B cell (primary cell): ENCODE data around the gene FEZF2. TPM values are rescaled to one million over a fixed set of nuclear protein-coding genes. Genes with fewer than 3 reads are reported as not detected.

Source experiments
- ATAC-seq: fragments of 200-7000 bp; cut with Tn5 transposase; one replicate; pipeline ENCODE4 v1.10.0; 2021; ENCODE audit warnings: low read depth, mild to moderate bottlenecking, moderate number of reproducible peaks, moderate library complexity
- CTCF ChIA-PET: fragments of 350-600 bp; sonication (Branson Sonifier 250); formaldehyde crosslinking; loops from one replicate; lab custom pipeline; 2021; ENCODE audit warnings: antibody characterized with exemption, inconsistent platforms; lab: Charles Lee
- POLR2A ChIA-PET: fragments of 350-600 bp; sonication (Branson Sonifier 250); formaldehyde crosslinking; loops from one replicate; lab custom pipeline; 2021; ENCODE audit warnings: antibody characterized with exemption; lab: Charles Lee
- DNase-seq: peaks from one replicate; pipeline ENCODE4 v3.0.0; 2013
- H2AFZ ChIP-seq: 2 replicates; pipeline ENCODE4 v1.6.1; 2012; ENCODE audit warnings: mild to moderate bottlenecking, low read depth, low read length; ENCODE audit not compliant: insufficient read depth, poor library complexity, severe bottlenecking
- H3K27ac ChIP-seq, 2 donors: 1 replicate in 1 of 2; 2 replicates in 1 of 2; pipeline ENCODE4 v1.5.1; 2012 to 2013; ENCODE audit warnings: low read length in 2 of 2, mild to moderate bottlenecking in 2 of 2, moderate library complexity in 1 of 2
- H3K27me3 ChIP-seq, 4 experiments: fragments of 200-600 bp in 1 of 4; sonication (generic) in 1 of 4; replicated peaks in 1 of 4; 1 replicate in 2 of 4; 2 replicates in 2 of 4; pipeline versions ENCODE4 v1.6.1 to v1.7.0; 2013 to 2016; ENCODE audit warnings: low read length in 3 of 4, mild to moderate bottlenecking in 2 of 4, mixed read lengths in 1 of 4, moderate library complexity in 1 of 4; ENCODE audit not compliant: insufficient read depth in 4 of 4, control insufficient read depth in 3 of 4; ENCODE audit errors: control extremely low read depth in 1 of 4
- H3K36me3 ChIP-seq, 2 experiments: replicated peaks in 1 of 2; 1 replicate in 1 of 2; 2 replicates in 1 of 2; pipeline versions ENCODE4 v1.6.1 to v1.7.1; 2013; ENCODE audit warnings: low read length in 1 of 2; ENCODE audit not compliant: insufficient read depth in 2 of 2, control insufficient read depth in 1 of 2; ENCODE audit errors: control extremely low read depth in 1 of 2, extremely low read depth in 1 of 2
- H3K4me1 ChIP-seq, 2 donors: fragments of 200-600 bp in 1 of 2; sonication (generic) in 1 of 2; 1 replicate in 1 of 2; 2 replicates in 1 of 2; pipeline versions ENCODE4 v1.5.1 to v1.6.1; 2013 to 2017; ENCODE audit warnings: low read length in 2 of 2; ENCODE audit not compliant: control insufficient read depth in 2 of 2, insufficient read depth in 2 of 2
- H3K4me2 ChIP-seq: replicated peaks from 2 replicates; pipeline ENCODE3; 2012; ENCODE audit warnings: mild to moderate bottlenecking, low read depth, low read length; ENCODE audit not compliant: poor library complexity, severe bottlenecking
- H3K4me3 ChIP-seq, 5 experiments: fragments of 200-600 bp in 1 of 5; sonication (generic) in 1 of 5; 1 replicate in 3 of 5; 2 replicates in 2 of 5; pipeline versions ENCODE4 v1.5.1 to v1.7.0; 2011 to 2016; ENCODE audit warnings: low read length in 4 of 5, mild to moderate bottlenecking in 4 of 5, low read depth in 2 of 5, control low read depth in 1 of 5, moderate library complexity in 1 of 5; ENCODE audit not compliant: insufficient read depth in 1 of 5; ENCODE audit errors: control extremely low read depth in 1 of 5, extremely low read depth in 1 of 5
- H3K79me2 ChIP-seq: fragments of 200-600 bp; sonication (generic); one replicate; pipeline ENCODE4 v1.6.0; 2016; ENCODE audit warnings: low read length; ENCODE audit not compliant: control insufficient read depth, insufficient read depth
- H3K9ac ChIP-seq: fragments of 200-600 bp; sonication (generic); 2 replicates; pipeline ENCODE4 v1.6.1; 2017; ENCODE audit warnings: mild to moderate bottlenecking, low read length, moderate library complexity
- H3K9me3 ChIP-seq, 3 donors: one replicate each; pipeline versions ENCODE4 v1.6.1 to v1.7.1; 2013; ENCODE audit warnings: low read length in 2 of 3; ENCODE audit not compliant: control insufficient read depth in 2 of 3, insufficient read depth in 1 of 3; ENCODE audit errors: control extremely low read depth in 1 of 3
- H4K20me1 ChIP-seq: 2 replicates; pipeline ENCODE4 v1.6.0; 2012; ENCODE audit warnings: mild to moderate bottlenecking, low read length; ENCODE audit not compliant: insufficient read depth, control insufficient read depth, poor library complexity, severe bottlenecking
- H3K27ac Mint-ChIP-seq: one replicate; pipeline ENCODE4 v1.8.0; 2021; ENCODE audit warnings: mixed read lengths
- H3K27me3 Mint-ChIP-seq: one replicate; pipeline ENCODE4 v1.8.0; 2021; ENCODE audit warnings: mixed read lengths
- H3K4me1 Mint-ChIP-seq: one replicate; pipeline ENCODE4 v1.8.0; 2021; ENCODE audit warnings: mixed read lengths
- H3K4me3 Mint-ChIP-seq: one replicate; pipeline ENCODE4 v1.8.0; 2021; ENCODE audit warnings: mixed read lengths
- H3K9me3 Mint-ChIP-seq: one replicate; pipeline ENCODE4 v1.8.0; 2022; ENCODE audit warnings: mixed read lengths; ENCODE audit not compliant: insufficient read depth
- EZH2 ChIP-seq: IDR thresholded peaks from 2 replicates; pipeline ENCODE4 v1.6.1; 2012; ENCODE audit warnings: borderline replicate concordance, low read depth, mild to moderate bottlenecking, moderate library complexity, low read length; ENCODE audit not compliant: insufficient read depth, poor library complexity, severe bottlenecking
- WGBS: methylation state at CpG from one replicate; pipeline ENCODE4 v1.1.5; 2013; ENCODE audit warnings: missing lambda C conversion rate; ENCODE audit not compliant: insufficient coverage; 5-methylcytosine and 5-hydroxymethylcytosine counted together
- intact Hi-C: fragments of 100-400 bp; cut with micrococcal nuclease; formaldehyde crosslinking; loops from one replicate; pipeline ENCODE4 v1.10.0; 2022
- polyA plus RNA-seq: library from polyadenylated mRNA; depleted of rRNA; stranded (reverse); fragments of >200 nt; gene quantifications from 2 replicates; pipeline ENCODE4 v1.2.3, GENCODE V29; 2012
- total RNA-seq, 2 donors: library from RNA; stranded (reverse); fragments of 120-200 nt in 1 of 2; gene quantifications; 1 replicate in 1 of 2; 2 replicates in 1 of 2; pipeline versions ENCODE4 v1.2.3 to v1.2.4, GENCODE V29; 2013 to 2022
- TF ChIP-seq, protein P1 (sequence below): fragments of 200-600 bp; IDR thresholded peaks from one replicate; pipeline ENCODE4 v1.8.0; 2022; ENCODE audit warnings: antibody characterized with exemption, mild to moderate bottlenecking

FEZF2 gene
- total and polyA plus RNA-seq, 2 donors (not counting 1 experiment from before 2014, with no cell fraction given) = not detected

DNA sequence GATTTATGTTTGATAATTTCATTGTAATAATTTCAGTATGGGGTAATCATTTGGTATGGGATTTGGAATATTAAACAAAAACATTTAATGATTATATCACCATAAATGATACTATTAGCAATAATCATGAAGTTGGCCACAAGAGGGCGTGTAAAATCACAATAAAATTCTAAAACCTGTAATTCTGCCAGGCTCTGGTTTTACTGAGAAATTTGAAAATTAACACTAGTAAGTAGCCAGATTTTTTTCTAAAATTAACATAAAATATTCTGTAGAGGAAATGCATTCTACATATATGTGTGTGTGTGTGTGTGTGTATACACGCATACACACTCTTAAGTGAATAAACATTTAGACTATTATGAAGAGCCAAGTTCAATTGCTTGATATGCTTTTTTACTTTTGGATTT is 40.5 kb downstream of the FEZF2 start:
- TF ChIP-seq EZH2 = no peak
- TF ChIP-seq, protein P1, sequence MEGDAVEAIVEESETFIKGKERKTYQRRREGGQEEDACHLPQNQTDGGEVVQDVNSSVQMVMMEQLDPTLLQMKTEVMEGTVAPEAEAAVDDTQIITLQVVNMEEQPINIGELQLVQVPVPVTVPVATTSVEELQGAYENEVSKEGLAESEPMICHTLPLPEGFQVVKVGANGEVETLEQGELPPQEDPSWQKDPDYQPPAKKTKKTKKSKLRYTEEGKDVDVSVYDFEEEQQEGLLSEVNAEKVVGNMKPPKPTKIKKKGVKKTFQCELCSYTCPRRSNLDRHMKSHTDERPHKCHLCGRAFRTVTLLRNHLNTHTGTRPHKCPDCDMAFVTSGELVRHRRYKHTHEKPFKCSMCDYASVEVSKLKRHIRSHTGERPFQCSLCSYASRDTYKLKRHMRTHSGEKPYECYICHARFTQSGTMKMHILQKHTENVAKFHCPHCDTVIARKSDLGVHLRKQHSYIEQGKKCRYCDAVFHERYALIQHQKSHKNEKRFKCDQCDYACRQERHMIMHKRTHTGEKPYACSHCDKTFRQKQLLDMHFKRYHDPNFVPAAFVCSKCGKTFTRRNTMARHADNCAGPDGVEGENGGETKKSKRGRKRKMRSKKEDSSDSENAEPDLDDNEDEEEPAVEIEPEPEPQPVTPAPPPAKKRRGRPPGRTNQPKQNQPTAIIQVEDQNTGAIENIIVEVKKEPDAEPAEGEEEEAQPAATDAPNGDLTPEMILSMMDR = peak; percentile 73
- no peaks in the 10 kb centered on the region for H3K9me3 Mint-ChIP-seq
- no peak overlapping the region for H3K27ac Mint-ChIP-seq
- H3K9me3 ChIP-seq = no peaks in the 10 kb centered on the region
- H2AFZ ChIP-seq = no peak overlapping the region
- no peak overlapping the region for H3K4me3 Mint-ChIP-seq
- H4K20me1 ChIP-seq = no peaks in the 10 kb centered on the region
- H3K79me2 ChIP-seq = no peaks in the 10 kb centered on the region
- H3K4me1 ChIP-seq = no peaks in the 10 kb centered on the region
- no peak overlapping the region for H3K9ac ChIP-seq
- intact Hi-C loops = no loop called here
- no peaks in the 10 kb centered on the region for H3K4me1 Mint-ChIP-seq
- no CpG with 5 or more reads among the region's 2 CpGs for WGBS
- no peaks in the 10 kb centered on the region for H3K27me3 ChIP-seq
- no peak overlapping the region for H3K4me2 ChIP-seq
- ATAC-seq = no peak
- POLR2A ChIA-PET = no interaction called here
- H3K36me3 ChIP-seq = no peaks in the 10 kb centered on the region
- no peak overlapping the region for H3K4me3 ChIP-seq
- CTCF ChIA-PET = interaction anchor here (1.3 to 2.0 kb wide), 2 partner anchors 9 to 10 kb away, joined by 6 to 7 read pairs; no protein-coding TSS in a partner anchor
- no peaks in the 10 kb centered on the region for H3K27me3 Mint-ChIP-seq
- H3K27ac ChIP-seq = no peak overlapping the region
- no peak for DNase-seq

DNA sequence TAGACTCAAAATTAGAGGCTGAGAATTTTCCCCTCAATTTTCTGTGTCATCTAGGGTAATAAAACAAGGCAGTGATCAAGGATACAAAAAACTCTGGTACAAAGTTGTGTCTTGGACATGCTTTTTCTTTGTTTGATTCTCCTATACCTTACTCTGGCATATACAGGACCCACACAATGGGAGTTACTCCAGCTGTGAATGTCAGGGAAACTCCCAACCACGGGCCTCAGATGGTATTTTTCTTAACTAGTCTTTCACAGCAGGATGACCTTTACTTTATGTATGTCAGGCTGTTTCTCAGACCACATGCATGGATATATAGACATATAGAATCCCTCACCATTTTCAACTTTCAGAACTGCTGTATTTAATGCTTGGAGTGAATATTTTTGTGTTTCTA is 41.3 kb downstream of the FEZF2 start:
- intact Hi-C loops = no loop called here
- CTCF ChIA-PET = interaction anchor here (1.3 kb wide), 1 partner anchor 10 kb away, joined by 6 read pairs; no protein-coding TSS in a partner anchor
- WGBS = no CpG with 5 or more reads among the region's 1 CpG

More for the DNA sequence above, 41.3 kb downstream of the FEZF2 start:
- no peaks in the 10 kb centered on the region for H3K79me2 ChIP-seq
- H3K4me3 ChIP-seq = no peak overlapping the region
- no peaks in the 10 kb centered on the region for H3K36me3 ChIP-seq
- TF ChIP-seq EZH2 = no peak
- TF ChIP-seq, protein P1 = no peak
- no peak overlapping the region for H2AFZ ChIP-seq
- no peak overlapping the region for H3K4me2 ChIP-seq
- no peak overlapping the region for H3K27ac Mint-ChIP-seq
- no peaks in the 10 kb centered on the region for H3K9me3 ChIP-seq
- POLR2A ChIA-PET = no interaction called here
- H3K4me3 Mint-ChIP-seq = no peak overlapping the region
- H3K4me1 Mint-ChIP-seq = no peaks in the 10 kb centered on the region
- no peak for DNase-seq
- no peak for ATAC-seq
- no peaks in the 10 kb centered on the region for H3K27me3 Mint-ChIP-seq
- H3K9me3 Mint-ChIP-seq = no peaks in the 10 kb centered on the region
- no peak overlapping the region for H3K27ac ChIP-seq
- H3K4me1 ChIP-seq = no peaks in the 10 kb centered on the region
- H3K27me3 ChIP-seq = no peaks in the 10 kb centered on the region
- H4K20me1 ChIP-seq = no peaks in the 10 kb centered on the region
- H3K9ac ChIP-seq = no peak overlapping the region
